T-helper 1 cell (primary cell): ENCODE measurements around the gene PTPRN2.
"Not testable (repeated sequence)": the region's sequence is repeated elsewhere in the genome, so short reads cannot be mapped to it uniquely, and the experiment has no call there.

ENCODE experiments used
- DNase-seq, 5 donors: peaks; one replicate each; pipeline ENCODE4 v3.0.0-alpha.2; 2012 to 2020

Gene PTPRN2

GRCh38 chr7:158332516-158332915 lies 255.1 kb downstream of the PTPRN2 start:
- not testable (repeated sequence) for DNase-seq

GRCh38 chr7:158331826-158332450 lies 255.7 kb downstream of the PTPRN2 start:
- not testable (repeated sequence) for DNase-seq

GRCh38 chr7:158329686-158330085 lies 257.9 kb downstream of the PTPRN2 start:
- DNase-seq: no peak

- no peak for DNase-seq
These were observed 258.5 kb downstream of the PTPRN2 start for GRCh38 chr7:158329014-158329610.

- DNase-seq: no peak
These were observed 259.1 kb downstream of the PTPRN2 start for GRCh38 chr7:158328376-158329013.

GRCh38 chr7:158327571-158328180 lies 259.9 kb downstream of the PTPRN2 start:
- no peak for DNase-seq

- DNase-seq: no peak
These were observed 260.6 kb downstream of the PTPRN2 start for GRCh38 chr7:158327012-158327411.

GRCh38 chr7:158325530-158326381 lies 261.9 kb downstream of the PTPRN2 start:
- no peak for DNase-seq

- DNase-seq: no peak
These were observed 262.9 kb downstream of the PTPRN2 start for GRCh38 chr7:158324397-158325360.

GRCh38 chr7:158323741-158324396 lies 263.8 kb downstream of the PTPRN2 start:
- no peak for DNase-seq

GRCh38 chr7:158322616-158323530 lies 264.8 kb downstream of the PTPRN2 start:
- DNase-seq: no peak

GRCh38 chr7:158321936-158322615 lies 265.5 kb downstream of the PTPRN2 start:
- no peak for DNase-seq

GRCh38 chr7:158321056-158321700 lies 266.4 kb downstream of the PTPRN2 start:
- DNase-seq: no peak

- DNase-seq: no peak
These were observed 267.3 kb downstream of the PTPRN2 start for GRCh38 chr7:158320328-158320727.

GRCh38 chr7:158318511-158318913 lies 269.1 kb downstream of the PTPRN2 start:
- DNase-seq: no peak

GRCh38 chr7:158317238-158318205 lies 270.1 kb downstream of the PTPRN2 start:
- DNase-seq: no peak

- no peak for DNase-seq
These were observed 271.1 kb downstream of the PTPRN2 start for GRCh38 chr7:158316466-158317031.
